ENCODE measurements around the gene SHBG. TPM values are rescaled to one million over a fixed set of nuclear protein-coding genes. Genes with fewer than 3 reads are reported as not detected.

SHBG gene
- total RNA-seq, 1 donor from 2014 or later: not detected

DNA sequence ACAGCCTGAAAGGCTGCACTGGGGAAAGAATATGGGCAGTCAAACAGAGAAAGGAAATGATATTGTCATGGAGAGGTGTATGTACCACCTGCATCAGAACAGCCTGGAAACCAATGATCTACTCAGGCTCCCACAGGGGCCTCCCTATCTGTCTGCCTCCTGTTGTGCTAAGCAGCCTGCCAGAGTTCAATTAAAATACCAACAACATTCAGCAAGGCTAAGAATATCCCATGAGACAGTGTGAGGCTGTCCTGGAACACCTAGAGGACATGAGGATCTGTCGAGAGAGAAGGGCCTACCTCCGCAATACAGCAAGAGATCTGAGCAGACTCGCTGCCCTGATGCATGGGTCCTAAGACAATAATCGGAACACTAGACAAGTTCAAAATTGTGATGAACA, 23.7 kb upstream of the SHBG start:
- DNase-seq (ENCODE audit: low spot score in 2 of 2): no peak
- Histone ChIP-seq H3K36me3 (peaks cover 43 to 49% of the 10 kb centered on the region in 2 donors), H3K27ac (no peak overlapping the region), H3K4me3 (no peak overlapping the region), H3K27me3 (no peaks in the 10 kb centered on the region), H3K9me3 (no peaks in the 10 kb centered on the region), H3K4me1 (peaks cover 0 to 3% of the 10 kb centered on the region in 2 donors)
- intact Hi-C loops (cut with DNase I): no loop called here
- TF ChIP-seq, protein P1, sequence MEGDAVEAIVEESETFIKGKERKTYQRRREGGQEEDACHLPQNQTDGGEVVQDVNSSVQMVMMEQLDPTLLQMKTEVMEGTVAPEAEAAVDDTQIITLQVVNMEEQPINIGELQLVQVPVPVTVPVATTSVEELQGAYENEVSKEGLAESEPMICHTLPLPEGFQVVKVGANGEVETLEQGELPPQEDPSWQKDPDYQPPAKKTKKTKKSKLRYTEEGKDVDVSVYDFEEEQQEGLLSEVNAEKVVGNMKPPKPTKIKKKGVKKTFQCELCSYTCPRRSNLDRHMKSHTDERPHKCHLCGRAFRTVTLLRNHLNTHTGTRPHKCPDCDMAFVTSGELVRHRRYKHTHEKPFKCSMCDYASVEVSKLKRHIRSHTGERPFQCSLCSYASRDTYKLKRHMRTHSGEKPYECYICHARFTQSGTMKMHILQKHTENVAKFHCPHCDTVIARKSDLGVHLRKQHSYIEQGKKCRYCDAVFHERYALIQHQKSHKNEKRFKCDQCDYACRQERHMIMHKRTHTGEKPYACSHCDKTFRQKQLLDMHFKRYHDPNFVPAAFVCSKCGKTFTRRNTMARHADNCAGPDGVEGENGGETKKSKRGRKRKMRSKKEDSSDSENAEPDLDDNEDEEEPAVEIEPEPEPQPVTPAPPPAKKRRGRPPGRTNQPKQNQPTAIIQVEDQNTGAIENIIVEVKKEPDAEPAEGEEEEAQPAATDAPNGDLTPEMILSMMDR (IDR thresholded peaks at IDR 0.05): no peak

DNA sequence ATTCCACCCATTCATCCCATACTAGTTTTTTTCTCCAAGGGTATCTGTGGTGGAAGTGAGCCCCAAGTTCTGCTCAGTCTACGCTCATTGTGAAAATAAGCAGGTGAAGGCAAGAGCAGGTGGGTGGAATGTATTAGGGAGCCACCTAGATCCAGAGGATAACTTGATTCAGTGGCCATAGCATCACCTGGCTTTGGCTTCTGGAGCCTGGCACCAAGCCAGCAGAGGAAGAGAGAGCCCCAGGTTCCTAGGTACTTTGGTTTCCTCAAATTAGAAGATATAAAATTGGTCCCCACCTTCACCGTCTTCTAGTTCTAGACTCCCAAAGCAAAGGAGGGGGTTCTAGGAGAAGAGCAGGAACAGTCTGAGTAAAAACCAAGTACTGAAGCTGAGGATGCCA, 19.3 kb upstream of the SHBG start:
- peaks cover 0 to 26% of the 10 kb centered on the region in 2 donors for H3K4me1 ChIP-seq
- intact Hi-C loops (cut with DNase I): loop anchor here (10.0 kb wide), 1 partner anchor 234 kb away; no protein-coding TSS in a partner anchor
- peaks cover 2 to 10% of the 10 kb centered on the region in 2 donors for H3K36me3 ChIP-seq
- TF ChIP-seq, protein P1 (IDR thresholded peaks at IDR 0.05): no peak
- no peak overlapping the region for H3K4me3 ChIP-seq
- no peak overlapping the region for H3K27ac ChIP-seq
- DNase-seq (ENCODE audit: low spot score in 2 of 2): no peak
- H3K9me3 ChIP-seq: no peaks in the 10 kb centered on the region
- no peaks in the 10 kb centered on the region for H3K27me3 ChIP-seq

DNA sequence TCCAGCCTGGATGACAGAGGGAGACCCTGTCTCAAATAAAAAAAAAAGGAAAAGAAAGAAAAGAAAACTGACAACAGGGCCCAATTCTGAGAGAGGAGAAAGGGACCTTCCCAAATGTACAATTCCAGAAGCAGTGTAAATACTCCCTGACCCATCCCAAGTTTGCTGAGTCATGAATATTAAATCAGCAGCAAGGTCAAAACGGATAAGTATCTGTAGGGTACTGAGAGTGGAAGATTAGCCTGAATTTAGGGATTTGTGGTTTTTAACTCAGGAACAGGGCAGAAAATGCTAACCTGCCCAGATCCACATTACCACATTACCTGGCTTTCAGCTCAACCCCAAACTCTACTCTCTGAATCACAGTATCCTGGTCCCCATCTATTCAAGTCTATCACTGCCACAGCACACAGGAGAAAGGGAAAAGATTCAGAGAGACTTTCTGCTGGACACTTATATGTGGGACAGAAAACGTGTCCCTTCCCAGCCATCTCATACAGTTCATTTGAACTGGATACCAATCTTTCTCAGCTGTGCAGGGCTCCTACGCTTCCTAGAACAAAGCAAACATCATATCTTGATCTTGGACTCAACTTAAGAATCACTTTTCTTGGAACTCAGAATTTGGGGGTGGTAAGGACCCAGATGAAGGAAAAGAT, 18.2 kb upstream of the SHBG start:
- peak overlapping the region in 1 of 2 donors; percentile 97 for H3K4me3 ChIP-seq

DNA sequence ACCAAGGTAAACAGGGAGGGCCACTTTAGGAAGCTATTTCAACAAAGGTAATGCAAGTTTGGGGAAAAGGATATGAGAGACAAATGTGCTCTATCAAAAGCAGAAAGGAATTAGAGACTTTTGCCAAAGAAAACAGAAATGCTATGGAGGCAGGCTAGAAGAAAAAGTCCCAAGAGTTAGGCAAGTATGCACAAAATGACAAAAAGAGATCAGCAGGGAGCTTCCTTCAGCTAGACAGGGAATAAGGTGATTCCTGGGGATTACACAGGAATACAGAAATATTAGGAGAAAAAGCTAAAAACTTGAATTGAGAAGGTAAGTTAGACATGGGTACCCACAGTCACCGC, 17.7 kb upstream of the SHBG start:
- Histone ChIP-seq H3K27ac (no peak overlapping the region), H3K4me1 (peaks cover 0 to 26% of the 10 kb centered on the region in 2 donors)

More for the DNA sequence above, 18.2 kb upstream of the SHBG start:
- intact Hi-C loops (cut with DNase I): loop anchor here (10.0 kb wide), 1 partner anchor 233 kb away; no protein-coding TSS in a partner anchor
- TF ChIP-seq, protein P1 (IDR thresholded peaks at IDR 0.05): no peak
- DNase-seq (ENCODE audit: low spot score in 2 of 2): no peak
- H3K27me3 ChIP-seq: no peaks in the 10 kb centered on the region
- H3K9me3 ChIP-seq: no peaks in the 10 kb centered on the region
- peaks cover 0 to under 1% of the 10 kb centered on the region in 2 donors for H3K36me3 ChIP-seq
- no peak overlapping the region for H3K27ac ChIP-seq
- peaks cover 0 to 26% of the 10 kb centered on the region in 2 donors for H3K4me1 ChIP-seq

DNA sequence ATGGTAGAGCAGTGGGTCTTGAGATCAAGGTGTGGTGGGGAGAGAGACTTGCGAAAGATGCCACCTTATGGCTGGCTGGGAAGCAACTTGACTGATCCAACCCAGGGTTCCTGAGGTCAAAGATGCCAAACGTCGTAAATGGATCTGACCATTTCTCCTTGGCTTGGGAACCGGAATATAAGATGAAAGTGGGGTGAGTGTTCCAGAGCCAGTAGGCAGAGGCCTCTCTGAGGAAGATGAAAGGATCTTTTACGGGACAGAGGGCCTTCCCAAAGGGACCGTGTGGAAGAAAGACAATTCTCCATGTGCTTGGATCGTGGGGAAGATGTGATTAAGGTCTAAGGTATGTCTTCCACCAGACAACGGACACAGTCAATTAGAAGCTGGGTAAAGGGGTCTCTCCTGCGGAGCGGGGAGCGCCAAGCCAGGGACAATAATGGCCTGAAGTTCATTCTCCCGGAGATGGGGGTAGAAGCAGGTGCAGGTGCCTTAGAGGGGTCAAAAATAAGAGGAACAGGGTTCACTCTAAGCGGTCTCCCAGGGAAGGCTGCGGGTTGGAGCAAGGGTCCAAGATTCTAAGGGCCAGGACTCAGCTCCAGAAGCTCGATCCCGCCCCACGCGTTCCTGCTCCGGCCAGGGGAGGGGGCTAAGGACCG, 16.0 kb upstream of the SHBG start:
- no peaks in the 10 kb centered on the region for H3K9me3 ChIP-seq
- H3K4me1 ChIP-seq: peaks cover 0 to 26% of the 10 kb centered on the region in 2 donors
- intact Hi-C loops (cut with DNase I): loop anchor here (1.0 to 10.0 kb wide), 6 partner anchors 25 to 263 kb away; partner anchors contain the start of genes POLR2A and WRAP53
- DNase-seq (ENCODE audit: low spot score in 2 of 2): no peak
- no peaks in the 10 kb centered on the region for H3K27me3 ChIP-seq
- TF ChIP-seq, protein P1 (IDR thresholded peaks at IDR 0.05): peak in 2 of 3 experiments; percentile 6 to 9
- no peaks in the 10 kb centered on the region for H3K36me3 ChIP-seq
- peak overlapping the region; percentile 91 to 97 for H3K4me3 ChIP-seq
- H3K27ac ChIP-seq: peak overlapping the region; percentile 84 to 89

More for the DNA sequence above, 17.7 kb upstream of the SHBG start:
- H3K4me3 ChIP-seq: peak overlapping the region in 1 of 2 donors; percentile 97
- H3K36me3 ChIP-seq: no peaks in the 10 kb centered on the region
- H3K9me3 ChIP-seq: no peaks in the 10 kb centered on the region
- no peaks in the 10 kb centered on the region for H3K27me3 ChIP-seq
- intact Hi-C loops (cut with DNase I): loop anchor here (10.0 kb wide), 1 partner anchor 233 kb away; no protein-coding TSS in a partner anchor
- TF ChIP-seq, protein P1 (IDR thresholded peaks at IDR 0.05): no peak
- no peak for DNase-seq (ENCODE audit: low spot score in 2 of 2)

All from ascending aorta (tissue), 2 donors.